Stimulated activated CD4-positive, alpha-beta T cell treated with anti-CD3 and anti-CD28 coated beads, Interleukin-12 subunit alpha, Interleukin-12 subunit beta, amount 100 ng/mL, for 24 hours (primary cell): ENCODE data around the gene NCOA1.
"Not testable (repeated sequence)": the region's sequence is repeated elsewhere in the genome, so short reads cannot be mapped to it uniquely, and the experiment has no call there.

Experiments used
- DNase-seq, 2 experiments: peaks; one replicate each; pipeline ENCODE4 v3.0.0-alpha.2; 2020; ENCODE audit warnings: low read depth in 2 of 2

The NCOA1 gene

GRCh38 chr2:24787532-24787931 is 296.5 kb downstream of the NCOA1 start:
- no peak for DNase-seq

DNA sequence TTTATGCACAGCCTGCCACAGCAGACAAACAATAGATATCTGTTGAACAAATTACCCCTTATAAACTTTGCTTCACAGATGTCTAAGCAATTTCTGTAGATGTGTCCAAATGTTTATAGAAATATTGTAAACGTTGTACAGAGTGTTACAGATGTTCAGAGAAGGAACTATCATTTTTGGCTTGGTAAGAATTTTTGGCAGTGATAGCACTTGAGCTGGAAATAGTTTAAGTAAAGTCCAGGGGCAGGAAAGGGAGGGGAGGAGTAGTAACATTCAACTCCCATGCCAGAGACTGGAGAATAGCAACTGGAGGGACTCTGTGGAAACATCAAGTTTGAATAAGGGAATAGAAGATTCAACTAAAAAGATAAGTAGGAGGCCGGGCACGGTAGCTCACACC is 297.8 kb downstream of the NCOA1 start:
- DNase-seq, result no peak

DNA sequence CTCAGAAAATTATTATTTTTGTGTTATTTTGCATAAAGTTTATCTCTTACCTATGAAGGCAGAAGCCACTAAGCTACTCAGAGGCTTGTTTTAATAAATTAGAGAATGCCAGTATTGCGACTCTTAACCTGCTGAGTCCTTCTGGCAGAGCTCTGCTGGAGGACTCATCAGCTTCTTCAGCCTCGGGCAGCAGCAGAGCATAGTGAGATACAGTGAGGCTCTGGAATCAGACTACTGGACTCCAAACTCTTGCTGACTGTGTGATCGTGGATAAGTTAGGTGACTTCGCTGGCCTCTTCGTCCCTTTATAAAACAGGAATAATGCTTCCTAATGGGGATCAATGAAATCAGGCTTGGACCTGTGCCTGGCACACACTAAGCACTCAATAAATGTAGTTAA is 300.4 kb downstream of the NCOA1 start:
- DNase-seq, result no peak

DNA sequence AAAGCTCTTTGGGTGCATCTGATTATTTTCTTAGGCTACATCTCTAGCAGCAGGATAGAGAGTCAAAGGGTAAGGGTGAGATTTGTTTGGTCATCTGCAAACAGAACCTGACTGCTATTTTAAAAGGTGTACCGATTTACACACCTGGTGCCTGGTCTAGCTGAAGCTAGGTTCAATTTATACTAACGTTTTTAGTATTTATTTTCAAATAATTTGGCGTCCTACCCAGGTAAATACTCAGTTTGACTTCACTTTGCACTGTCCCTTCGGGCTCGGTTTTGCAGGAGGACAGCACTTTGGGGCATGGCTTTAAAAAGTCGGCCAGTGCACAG is 301.5 kb downstream of the NCOA1 start:
- no peak for DNase-seq

DNA sequence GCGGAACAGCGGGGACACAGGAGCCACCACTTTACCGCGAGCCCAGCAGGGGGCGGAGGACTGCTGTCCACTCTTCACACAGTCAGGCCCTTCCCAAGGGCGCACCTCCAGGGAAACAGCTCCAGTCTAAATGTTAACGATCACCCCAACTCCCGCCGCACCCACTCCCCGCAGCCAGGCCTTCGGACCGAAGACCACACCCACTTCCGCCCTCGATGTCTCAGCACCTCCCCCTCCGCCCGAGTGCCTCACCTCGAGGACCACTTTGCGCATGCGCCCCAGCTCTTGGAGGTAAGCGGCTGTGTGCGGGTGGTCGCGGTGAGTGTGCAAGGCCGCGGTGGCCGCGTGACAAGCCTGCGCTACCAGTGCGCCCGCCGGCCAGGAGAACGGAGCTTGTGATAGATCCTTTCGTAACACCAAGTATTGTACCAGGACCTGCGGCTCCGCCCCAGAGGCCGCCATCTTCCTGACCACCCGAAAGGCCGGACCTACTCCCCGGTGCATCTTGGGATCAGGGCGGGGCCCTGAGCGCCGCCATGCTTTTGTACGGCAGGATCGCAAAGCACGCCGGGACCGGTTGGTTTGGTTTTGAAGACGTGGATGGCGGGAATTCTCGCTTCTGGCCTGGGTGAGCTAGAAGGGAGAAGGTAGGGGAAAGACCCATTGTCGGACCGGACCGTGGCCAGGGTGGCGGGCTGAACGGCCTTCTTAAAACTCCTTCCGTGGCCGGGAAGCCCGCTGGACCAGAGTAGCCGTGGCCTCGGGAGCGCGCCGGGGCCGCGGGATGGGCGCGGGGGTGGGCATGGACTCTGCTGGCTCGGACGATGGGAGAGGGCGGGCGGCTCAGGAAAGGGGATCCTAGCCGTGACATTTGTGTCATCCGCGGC is 302.1 kb downstream of the NCOA1 start, which contains the start of the genes CENPO and PTRHD1:
Gene CENPO (plus strand): TSS at position 552 of the 887 bp plus-strand sequence. CDS start 495 bp downstream, outside the sequence.
Gene PTRHD1 (minus strand): TSS at position 518 of the 887 bp plus-strand sequence. CDS start 14 bp downstream, at position 504.
- DNase-seq, result peak; percentile 87 to 93

GRCh38 chr2:24793761-24794435 is 302.8 kb downstream of the NCOA1 start:
- peak in 1 of 2 experiments; percentile 8 for DNase-seq

- DNase-seq, result no peak
Measured at GRCh38 chr2:24797644-24798043, 306.6 kb downstream of the NCOA1 start.

- DNase-seq, result not testable (repeated sequence)
Measured at GRCh38 chr2:24800487-24800886, 309.4 kb downstream of the NCOA1 start.

- DNase-seq, result not testable (repeated sequence)
Measured at GRCh38 chr2:24805811-24806660, 315.0 kb downstream of the NCOA1 start.

GRCh38 chr2:24806661-24807036 is 315.6 kb downstream of the NCOA1 start:
- DNase-seq, result no peak

DNA sequence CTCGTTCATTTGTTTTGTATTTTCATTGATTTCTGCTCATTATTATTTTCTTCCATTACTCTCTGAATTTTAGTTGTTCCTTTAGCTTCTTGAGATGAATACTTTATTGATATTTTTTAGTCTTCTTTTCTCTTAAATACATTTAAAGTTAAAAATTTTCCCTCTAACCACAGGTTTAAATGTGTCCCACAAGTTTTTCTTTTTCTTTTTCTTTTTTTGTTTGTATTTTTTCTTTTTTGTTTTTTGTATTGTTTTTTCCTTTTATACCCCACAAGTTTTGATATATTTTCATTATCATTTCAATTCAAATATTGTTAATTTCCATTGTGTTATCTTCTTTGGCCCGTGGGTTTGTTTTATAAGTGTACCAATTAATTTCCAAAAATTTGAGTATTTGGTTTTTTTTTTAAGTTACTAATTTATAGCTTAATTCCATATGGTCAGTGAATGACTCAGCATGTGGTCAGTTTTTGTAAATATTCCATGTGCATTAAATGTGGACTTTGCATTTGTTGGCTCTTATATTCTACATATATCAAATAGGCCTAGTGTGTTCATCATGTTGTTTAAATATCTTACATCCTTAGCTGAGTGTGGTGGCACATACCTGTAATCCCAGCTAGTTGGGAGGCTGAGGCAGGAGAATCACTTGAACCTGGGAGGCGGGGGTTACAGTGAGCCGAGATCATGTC is 318.4 kb downstream of the NCOA1 start:
- no peak for DNase-seq

DNA sequence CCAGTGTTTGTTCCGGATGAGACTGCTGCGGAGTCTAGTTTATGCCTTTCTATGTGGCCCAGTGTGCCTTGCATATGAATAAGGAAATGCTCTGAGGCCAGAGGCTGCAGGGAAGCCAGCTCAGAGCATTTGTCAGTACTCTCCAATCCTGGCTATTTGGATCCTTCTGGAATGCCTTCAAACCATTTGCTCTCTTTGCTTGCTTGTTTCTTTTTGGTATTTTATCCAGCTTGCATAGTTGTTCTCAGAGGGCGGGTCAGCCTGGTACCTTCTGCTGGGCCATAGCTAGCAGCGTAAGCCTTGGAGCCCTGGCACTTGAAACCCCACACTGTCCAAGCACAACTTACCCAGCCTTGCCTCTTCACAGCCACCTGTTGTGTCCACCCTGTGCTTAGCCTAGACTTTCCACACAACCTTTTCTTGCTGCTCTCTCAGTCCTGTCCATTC is 322.7 kb downstream of the NCOA1 start:
- DNase-seq, result no peak

DNA sequence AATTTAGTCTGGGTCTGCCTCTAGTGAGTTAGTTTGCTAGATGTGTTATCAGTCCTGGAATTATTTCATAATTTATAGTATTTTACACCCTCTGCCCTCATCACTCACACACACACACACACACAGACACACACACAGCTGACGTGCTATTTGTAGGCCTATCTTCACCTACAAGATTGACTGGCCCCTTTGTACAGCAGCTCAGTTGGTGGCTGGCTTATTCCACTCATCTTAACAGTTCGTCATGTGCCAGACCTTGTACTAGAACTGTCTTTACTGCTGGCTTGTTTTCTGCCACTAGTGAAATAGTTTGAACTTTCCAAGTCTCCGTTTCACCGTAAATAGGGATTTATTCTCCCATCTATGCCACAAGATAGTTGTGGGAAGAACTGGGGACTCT is 323.5 kb downstream of the NCOA1 start:
- DNase-seq, result no peak

- no peak for DNase-seq
Measured at GRCh38 chr2:24815171-24815570, 324.1 kb downstream of the NCOA1 start.

DNA sequence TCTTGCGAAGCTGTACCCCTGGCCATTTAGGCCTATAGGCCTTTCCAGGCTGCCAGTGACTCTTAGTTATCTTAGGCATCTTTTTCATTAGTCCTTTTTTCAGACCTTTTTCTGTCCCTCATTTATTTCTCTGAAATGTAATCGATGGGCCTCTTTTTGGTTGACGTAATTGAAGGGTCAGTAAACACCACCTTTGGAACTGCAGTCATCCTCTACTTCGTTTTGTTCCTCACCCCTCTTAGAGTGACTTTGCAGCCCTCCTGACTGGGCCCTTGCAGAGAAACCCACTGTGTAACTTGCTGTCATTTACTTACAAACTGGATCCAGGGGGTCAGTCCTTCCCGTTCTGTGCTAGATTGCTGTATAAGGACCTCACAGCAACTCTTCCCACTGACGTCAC is 325.4 kb downstream of the NCOA1 start:
- DNase-seq, result no peak

GRCh38 chr2:24816884-24817283 is 325.8 kb downstream of the NCOA1 start:
- DNase-seq, result no peak

GRCh38 chr2:24818721-24819167 is 327.7 kb downstream of the NCOA1 start:
- no peak for DNase-seq

GRCh38 chr2:24819442-24820174 is 328.6 kb downstream of the NCOA1 start:
- DNase-seq, result no peak

GRCh38 chr2:24820175-24820513 is 329.1 kb downstream of the NCOA1 start:
- DNase-seq, result no peak
